SU-DHL-6 (cell line): ENCODE results near the gene DOCK1.

Experiments used
- H2AFZ ChIP-seq: fragments of 200-600 bp; sonication (generic); 2 replicates; pipeline ENCODE4 v1.6.1; 2014; ENCODE audit warnings: low read depth, mild to moderate bottlenecking, moderate library complexity, mixed read lengths, antibody characterized with exemption, low read length; ENCODE audit not compliant: severe bottlenecking
- H3F3A ChIP-seq: fragments of 200-600 bp; shearing (Covaris generic); 2 replicates; pipeline ENCODE4 v1.6.0; 2016; ENCODE audit warnings: antibody characterized with exemption, mild to moderate bottlenecking; ENCODE audit not compliant: insufficient read depth
- H3K27ac ChIP-seq: fragments of 200-600 bp; sonication (generic); 2 replicates; pipeline ENCODE4 v1.5.1; 2016; ENCODE audit warnings: low read depth, mild to moderate bottlenecking, low read length, moderate library complexity, mixed read lengths
- H3K27me3 ChIP-seq: fragments of 200-600 bp; sonication (generic), shearing (Covaris generic); 2 replicates; pipeline ENCODE4 v1.6.0; 2014; ENCODE audit warnings: mild to moderate bottlenecking, low read length
- H3K36me3 ChIP-seq: fragments of 200-600 bp; sonication (generic); 2 replicates; pipeline ENCODE4 v1.6.1; 2014; ENCODE audit warnings: mild to moderate bottlenecking, low read length, mixed read lengths
- H3K4me2 ChIP-seq: fragments of 300-600, 200-600 bp; shearing (Covaris generic), sonication (generic); 2 replicates; pipeline ENCODE4 v1.6.0; 2014; ENCODE audit warnings: low read length, low read depth, mild to moderate bottlenecking; ENCODE audit not compliant: poor library complexity, severe bottlenecking
- H3K4me3 ChIP-seq: fragments of 200-600 bp; sonication (generic); 2 replicates; pipeline ENCODE4 v1.5.1; 2014; ENCODE audit warnings: antibody characterized with exemption, low read length, mild to moderate bottlenecking, mixed read lengths; ENCODE audit not compliant: insufficient read depth, poor library complexity, severe bottlenecking
- H3K79me2 ChIP-seq: fragments of 200-600 bp; sonication (generic); 2 replicates; pipeline ENCODE4 v1.6.1; 2014; ENCODE audit warnings: mild to moderate bottlenecking, low read length, moderate library complexity; ENCODE audit not compliant: insufficient read depth
- H3K9ac ChIP-seq: fragments of 200-600 bp; sonication (generic); 2 replicates; pipeline ENCODE4 v1.7.0; 2014; ENCODE audit warnings: mild to moderate bottlenecking, low read length
- H3K9me2 ChIP-seq: fragments of 200-600 bp; sonication (generic); replicated peaks from 2 replicates; pipeline ENCODE4 v1.6.1; 2014; ENCODE audit warnings: low read length; ENCODE audit not compliant: insufficient read depth
- H3K9me3 ChIP-seq: fragments of 200-600 bp; sonication (generic); 2 replicates; pipeline ENCODE4 v1.6.1; 2014; ENCODE audit warnings: low read length, mixed read lengths; ENCODE audit not compliant: insufficient read depth
- H4K20me1 ChIP-seq: fragments of 200-600 bp; sonication (generic); 2 replicates; pipeline ENCODE4 v1.6.1; 2014; ENCODE audit warnings: low read depth, mild to moderate bottlenecking, antibody characterized with exemption, low read length, moderate library complexity, mixed read lengths
- EZH2phosphoT487 ChIP-seq: fragments of 200-600 bp; sonication (generic), shearing (Covaris generic); conservative IDR thresholded peaks from 2 replicates; pipeline ENCODE4 v1.6.1; 2018; ENCODE audit warnings: mild to moderate bottlenecking, antibody characterized with exemption, low read length, moderate library complexity, mixed read lengths
- TF ChIP-seq, protein P1 (sequence below): fragments of 200-600 bp; sonication (generic); IDR thresholded peaks from one replicate; pipeline ENCODE4 v1.5.1; 2017; ENCODE audit warnings: antibody characterized with exemption, mild to moderate bottlenecking, low read length, moderate library complexity; ENCODE audit not compliant: insufficient read depth, poor library complexity, severe bottlenecking

The DOCK1 gene

DNA sequence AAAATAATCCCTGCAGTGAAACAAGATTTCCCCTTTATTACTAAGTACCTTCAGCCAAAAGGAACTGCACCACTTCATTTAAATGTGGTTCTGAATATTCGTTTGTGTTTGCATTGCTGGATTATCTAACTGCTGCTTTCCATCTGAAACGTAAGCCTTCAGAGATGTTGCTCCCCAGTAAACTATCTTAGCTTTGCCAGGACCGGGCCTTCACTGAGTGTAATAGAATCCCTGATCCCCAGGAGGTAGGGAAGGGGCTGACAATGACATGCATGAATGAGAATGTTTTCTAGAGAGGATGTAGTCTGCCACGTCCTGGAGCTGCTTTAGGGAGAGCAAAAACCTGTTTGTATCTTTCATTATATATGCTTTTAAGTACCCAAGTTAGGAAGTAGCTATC lies 310.6 kb downstream of the DOCK1 start:
- Histone ChIP-seq H3K79me2 (no peaks in the 10 kb centered on the region), H3K4me2 (no peak overlapping the region), H3K36me3 (no peaks in the 10 kb centered on the region), H3K9me2 (no peaks in the 10 kb centered on the region), H2AFZ (no peak overlapping the region), H3K27ac (no peak overlapping the region), H4K20me1 (no peaks in the 10 kb centered on the region), H3F3A (no peaks in the 10 kb centered on the region), H3K9me3 (no peaks in the 10 kb centered on the region), H3K27me3 (no peaks in the 10 kb centered on the region), H3K4me3 (no peak overlapping the region), H3K9ac (no peak overlapping the region)
- no peak for TF ChIP-seq EZH2phosphoT487

DNA sequence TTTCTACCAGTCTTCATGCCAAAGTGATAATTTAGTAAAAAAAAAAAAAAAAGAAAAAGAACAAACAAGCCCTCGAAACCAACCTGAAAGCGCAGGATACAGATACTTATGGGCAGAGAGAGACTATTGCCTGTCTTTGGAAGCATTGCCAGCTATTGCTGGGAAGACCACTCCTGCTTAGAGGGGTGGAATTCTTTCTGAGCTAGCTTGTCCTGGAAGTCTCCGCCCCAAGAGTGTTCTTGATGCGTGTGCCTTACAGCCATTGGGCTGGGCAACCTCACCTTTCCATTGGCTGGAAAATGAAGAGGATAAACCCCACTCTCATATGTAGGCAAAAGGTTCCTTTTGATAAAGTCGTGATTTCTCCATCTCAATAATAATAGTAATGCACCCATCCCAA lies 311.0 kb downstream of the DOCK1 start:
- H4K20me1 ChIP-seq, result no peaks in the 10 kb centered on the region
- H3K36me3 ChIP-seq, result no peaks in the 10 kb centered on the region
- TF ChIP-seq, protein P1, sequence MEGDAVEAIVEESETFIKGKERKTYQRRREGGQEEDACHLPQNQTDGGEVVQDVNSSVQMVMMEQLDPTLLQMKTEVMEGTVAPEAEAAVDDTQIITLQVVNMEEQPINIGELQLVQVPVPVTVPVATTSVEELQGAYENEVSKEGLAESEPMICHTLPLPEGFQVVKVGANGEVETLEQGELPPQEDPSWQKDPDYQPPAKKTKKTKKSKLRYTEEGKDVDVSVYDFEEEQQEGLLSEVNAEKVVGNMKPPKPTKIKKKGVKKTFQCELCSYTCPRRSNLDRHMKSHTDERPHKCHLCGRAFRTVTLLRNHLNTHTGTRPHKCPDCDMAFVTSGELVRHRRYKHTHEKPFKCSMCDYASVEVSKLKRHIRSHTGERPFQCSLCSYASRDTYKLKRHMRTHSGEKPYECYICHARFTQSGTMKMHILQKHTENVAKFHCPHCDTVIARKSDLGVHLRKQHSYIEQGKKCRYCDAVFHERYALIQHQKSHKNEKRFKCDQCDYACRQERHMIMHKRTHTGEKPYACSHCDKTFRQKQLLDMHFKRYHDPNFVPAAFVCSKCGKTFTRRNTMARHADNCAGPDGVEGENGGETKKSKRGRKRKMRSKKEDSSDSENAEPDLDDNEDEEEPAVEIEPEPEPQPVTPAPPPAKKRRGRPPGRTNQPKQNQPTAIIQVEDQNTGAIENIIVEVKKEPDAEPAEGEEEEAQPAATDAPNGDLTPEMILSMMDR, result no peak
- no peak overlapping the region for H3K9ac ChIP-seq
- no peak overlapping the region for H3K27ac ChIP-seq
- no peaks in the 10 kb centered on the region for H3K79me2 ChIP-seq
- H3K4me2 ChIP-seq, result no peak overlapping the region
- H3K9me3 ChIP-seq, result no peaks in the 10 kb centered on the region
- no peaks in the 10 kb centered on the region for H3K9me2 ChIP-seq
- H2AFZ ChIP-seq, result no peak overlapping the region
- H3F3A ChIP-seq, result no peaks in the 10 kb centered on the region
- H3K4me3 ChIP-seq, result no peak overlapping the region
- no peaks in the 10 kb centered on the region for H3K27me3 ChIP-seq

DNA sequence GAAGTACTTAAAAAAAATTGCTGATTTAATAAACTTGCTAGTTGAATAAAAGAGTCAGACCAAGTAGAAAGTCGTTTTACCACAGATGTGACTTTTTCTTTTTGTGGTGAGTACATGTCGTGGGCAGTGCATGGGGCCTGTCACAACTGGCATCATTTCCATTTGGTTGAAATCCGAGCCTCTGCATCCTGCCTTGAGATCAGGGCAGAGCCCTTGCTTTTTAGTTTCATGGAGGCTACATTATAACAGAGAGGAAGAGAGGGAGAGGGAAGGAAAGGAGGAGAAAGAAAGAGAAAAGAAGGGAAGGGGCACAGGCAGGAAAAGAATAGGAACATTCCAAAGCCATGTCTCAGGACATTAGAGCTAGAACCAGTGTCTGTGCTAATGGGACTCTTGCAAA lies 311.6 kb downstream of the DOCK1 start:
- TF ChIP-seq, protein P1, result no peak
- TF ChIP-seq EZH2phosphoT487, result no peak
- Histone ChIP-seq H3K9me2 (no peaks in the 10 kb centered on the region), H3K79me2 (no peaks in the 10 kb centered on the region)

DNA sequence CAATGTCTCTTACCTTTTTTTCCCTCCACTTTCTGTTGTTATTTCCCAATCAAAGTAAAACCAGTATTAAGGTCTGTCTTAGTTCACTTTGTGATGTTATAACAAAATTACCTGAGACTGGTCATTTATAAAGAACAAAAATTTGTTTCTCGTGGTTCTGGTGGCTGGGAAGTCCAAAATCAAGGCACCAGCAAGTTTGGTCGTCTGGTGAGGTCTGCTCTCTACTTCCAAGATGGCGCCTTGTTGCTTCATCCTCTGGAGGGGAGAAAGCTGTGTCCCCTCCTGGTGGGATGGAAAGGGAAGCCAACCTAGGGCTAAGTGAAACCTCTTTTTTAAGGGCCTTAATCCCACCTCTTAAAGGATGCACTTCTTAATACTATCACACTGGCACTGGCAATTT lies 313.4 kb downstream of the DOCK1 start:
- H3F3A ChIP-seq, result no peaks in the 10 kb centered on the region
- H3K27me3 ChIP-seq, result no peaks in the 10 kb centered on the region
- H3K9ac ChIP-seq, result no peak overlapping the region
- no peak overlapping the region for H2AFZ ChIP-seq
- no peak overlapping the region for H3K27ac ChIP-seq
- no peaks in the 10 kb centered on the region for H4K20me1 ChIP-seq
- no peaks in the 10 kb centered on the region for H3K9me3 ChIP-seq
- TF ChIP-seq EZH2phosphoT487, result no peak
- TF ChIP-seq, protein P1, result no peak
- no peaks in the 10 kb centered on the region for H3K36me3 ChIP-seq
- H3K4me3 ChIP-seq, result no peak overlapping the region
- H3K4me2 ChIP-seq, result no peak overlapping the region
- no peaks in the 10 kb centered on the region for H3K9me2 ChIP-seq
- H3K79me2 ChIP-seq, result no peaks in the 10 kb centered on the region

More for the DNA sequence above, 311.6 kb downstream of the DOCK1 start:
- H3K4me2 ChIP-seq, result no peak overlapping the region
- no peak overlapping the region for H3K27ac ChIP-seq
- H4K20me1 ChIP-seq, result no peaks in the 10 kb centered on the region
- H2AFZ ChIP-seq, result no peak overlapping the region
- no peak overlapping the region for H3K9ac ChIP-seq
- no peak overlapping the region for H3K4me3 ChIP-seq
- H3F3A ChIP-seq, result no peaks in the 10 kb centered on the region
- no peaks in the 10 kb centered on the region for H3K36me3 ChIP-seq
- no peaks in the 10 kb centered on the region for H3K9me3 ChIP-seq
- H3K27me3 ChIP-seq, result no peaks in the 10 kb centered on the region
